HFF-Myc (cell line): ENCODE results near the gene KANSL3.
"Not testable (repeated sequence)": the region's sequence is repeated elsewhere in the genome, so short reads cannot be mapped to it uniquely, and the experiment has no call there.

Experiments
- DNase-seq: peaks from one replicate; pipeline ENCODE4 v3.0.0-alpha.2; 2011; ENCODE audit warnings: low read depth; ENCODE audit errors: extremely low read depth
- H3K4me3 ChIP-seq: replicated peaks from 2 replicates; pipeline ENCODE4 v1.5.1; 2011; ENCODE audit warnings: low read depth, mild to moderate bottlenecking, control low read depth, low read length
- TF ChIP-seq, protein P1 (sequence below): IDR thresholded peaks from 2 replicates; pipeline ENCODE4 v1.5.1; 2012; ENCODE audit warnings: mild to moderate bottlenecking, low read depth, low read length, control low read depth; ENCODE audit errors: missing control alignments

Gene KANSL3

GRCh38 chr2:96655526-96655925 is 17.4 kb upstream of the KANSL3 start:
- TF ChIP-seq, protein P1, sequence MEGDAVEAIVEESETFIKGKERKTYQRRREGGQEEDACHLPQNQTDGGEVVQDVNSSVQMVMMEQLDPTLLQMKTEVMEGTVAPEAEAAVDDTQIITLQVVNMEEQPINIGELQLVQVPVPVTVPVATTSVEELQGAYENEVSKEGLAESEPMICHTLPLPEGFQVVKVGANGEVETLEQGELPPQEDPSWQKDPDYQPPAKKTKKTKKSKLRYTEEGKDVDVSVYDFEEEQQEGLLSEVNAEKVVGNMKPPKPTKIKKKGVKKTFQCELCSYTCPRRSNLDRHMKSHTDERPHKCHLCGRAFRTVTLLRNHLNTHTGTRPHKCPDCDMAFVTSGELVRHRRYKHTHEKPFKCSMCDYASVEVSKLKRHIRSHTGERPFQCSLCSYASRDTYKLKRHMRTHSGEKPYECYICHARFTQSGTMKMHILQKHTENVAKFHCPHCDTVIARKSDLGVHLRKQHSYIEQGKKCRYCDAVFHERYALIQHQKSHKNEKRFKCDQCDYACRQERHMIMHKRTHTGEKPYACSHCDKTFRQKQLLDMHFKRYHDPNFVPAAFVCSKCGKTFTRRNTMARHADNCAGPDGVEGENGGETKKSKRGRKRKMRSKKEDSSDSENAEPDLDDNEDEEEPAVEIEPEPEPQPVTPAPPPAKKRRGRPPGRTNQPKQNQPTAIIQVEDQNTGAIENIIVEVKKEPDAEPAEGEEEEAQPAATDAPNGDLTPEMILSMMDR: no peak

DNA sequence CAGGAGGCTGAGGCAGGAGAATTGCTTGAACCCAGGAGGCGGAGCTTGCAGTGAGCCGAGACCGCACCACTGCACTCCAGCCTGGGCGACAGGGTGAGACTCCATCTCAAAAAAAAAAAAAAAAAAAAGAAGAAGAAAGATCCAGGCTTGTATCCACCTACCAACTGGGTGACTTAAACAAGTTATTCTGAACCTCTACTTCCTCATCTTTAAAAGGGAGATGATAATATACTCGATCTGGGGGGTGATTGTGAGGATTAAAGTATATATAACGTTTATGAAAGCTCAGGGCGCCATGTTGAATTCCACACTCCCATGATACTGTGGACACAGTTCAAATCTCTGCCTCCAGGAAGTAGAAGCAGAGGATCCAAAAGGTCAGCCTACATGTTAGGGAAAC is 16.7 kb upstream of the KANSL3 start:
- not testable (repeated sequence) for DNase-seq, H3K4me3 ChIP-seq

More at GRCh38 chr2:96655526-96655925, 17.4 kb upstream of the KANSL3 start:
- no peak for DNase-seq
- H3K4me3 ChIP-seq: no peak overlapping the region

DNA sequence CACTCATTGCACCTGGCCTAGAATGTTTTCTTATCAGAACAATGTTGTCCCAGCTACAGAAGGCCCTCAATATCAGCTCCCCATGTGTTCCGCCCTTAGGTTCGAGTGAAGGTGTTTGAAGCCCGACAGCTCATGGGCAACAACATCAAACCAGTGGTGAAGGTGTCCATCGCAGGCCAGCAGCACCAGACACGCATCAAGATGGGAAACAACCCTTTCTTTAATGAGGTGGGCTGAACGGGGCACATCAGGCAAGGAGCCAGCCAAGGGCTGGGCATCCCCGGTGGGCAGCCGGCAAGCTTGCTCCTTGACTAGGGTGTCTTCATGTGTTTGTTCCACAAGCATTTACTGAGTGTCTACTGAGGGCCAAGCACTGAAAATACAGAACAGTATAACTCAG is 13.7 kb upstream of the KANSL3 start:
- TF ChIP-seq, protein P1: no peak
- no peak for DNase-seq
- no peak overlapping the region for H3K4me3 ChIP-seq

GRCh38 chr2:96649342-96649741 is 11.2 kb upstream of the KANSL3 start:
- H3K4me3 ChIP-seq: no peak overlapping the region
- DNase-seq: no peak
- TF ChIP-seq, protein P1: no peak

DNA sequence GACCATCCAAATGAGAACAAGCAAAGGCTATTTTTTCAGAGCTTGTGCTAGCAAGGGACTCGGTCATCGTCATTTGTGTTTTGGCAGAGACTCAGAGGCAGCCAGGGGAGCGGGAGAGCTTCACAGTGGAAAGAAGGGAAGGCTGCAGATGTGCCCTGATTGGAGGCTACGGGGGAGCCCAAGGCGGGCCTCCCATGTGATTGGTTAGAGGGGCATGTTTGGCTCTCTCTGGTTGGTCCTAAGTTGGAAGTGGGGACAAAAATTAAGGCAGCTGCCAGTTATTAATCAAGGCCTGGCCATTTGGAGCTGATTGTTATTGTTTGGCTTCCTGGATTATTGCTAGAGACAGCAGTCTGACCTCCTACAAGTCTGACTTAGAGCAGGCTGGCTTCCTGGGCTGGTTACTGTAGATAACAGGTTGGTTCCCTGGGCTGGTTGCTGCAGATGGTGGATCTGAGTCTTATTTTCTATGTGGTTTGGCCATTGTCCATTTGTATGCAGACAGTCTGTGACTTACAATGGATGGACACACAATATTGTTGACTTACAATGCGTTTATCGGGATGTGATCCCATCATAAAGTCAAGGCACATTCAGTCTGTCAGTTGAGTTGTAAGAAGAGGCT is 10.3 kb upstream of the KANSL3 start:
- TF ChIP-seq, protein P1: no peak
- DNase-seq: no peak
- H3K4me3 ChIP-seq: no peak overlapping the region

DNA sequence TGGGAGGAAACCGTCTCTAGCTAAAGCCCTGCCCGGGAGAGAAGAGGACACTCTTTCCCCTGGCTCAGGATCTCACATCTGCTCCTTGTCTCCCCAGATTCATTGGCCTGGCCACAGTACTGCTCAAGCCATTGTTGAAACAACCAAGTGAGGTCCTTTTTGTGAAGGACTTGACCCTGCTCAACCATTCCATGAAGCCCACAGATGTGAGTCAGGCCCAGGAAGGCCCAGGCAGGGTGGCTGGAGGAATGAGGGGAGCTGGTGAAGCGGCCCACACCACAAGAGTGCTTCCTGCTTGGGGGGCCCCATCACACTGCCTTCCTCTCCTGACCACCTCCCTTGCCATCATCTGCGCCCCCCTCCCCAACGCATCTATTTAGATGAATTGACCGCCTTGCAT is 9.6 kb upstream of the KANSL3 start:
- no peak for DNase-seq
- H3K4me3 ChIP-seq: no peak overlapping the region
- TF ChIP-seq, protein P1: no peak

- TF ChIP-seq, protein P1: no peak
- DNase-seq: no peak
- H3K4me3 ChIP-seq: peak within 1 kb of the TSS; percentile 40
Measured at GRCh38 chr2:96642564-96643360, 4.7 kb upstream of the KANSL3 start, which contains the start of gene FER1L5. Gene FER1L5 (plus strand): TSS chr2:96642764. CDS start chr2:96642837, 73 bp downstream.
